Measurements from ENCODE around the gene HIC2.
"Not testable (repeated sequence)": the region's sequence is repeated elsewhere in the genome, so short reads cannot be mapped to it uniquely, and the experiment has no call there.

The HIC2 gene

GRCh38 chr22:21449531-21450319 lies 32.6 kb downstream of the HIC2 start:
- FAIRE-seq (no peak), DNase-seq (ENCODE audit: low spot score) (no peak)

- DNase-seq (ENCODE audit: low spot score) (no peak), FAIRE-seq (no peak)
Observed at GRCh38 chr22:21450320-21450831, 33.2 kb downstream of the HIC2 start.

GRCh38 chr22:21450858-21451353 lies 33.7 kb downstream of the HIC2 start:
- FAIRE-seq (no peak), DNase-seq (ENCODE audit: low spot score) (no peak)

DNA sequence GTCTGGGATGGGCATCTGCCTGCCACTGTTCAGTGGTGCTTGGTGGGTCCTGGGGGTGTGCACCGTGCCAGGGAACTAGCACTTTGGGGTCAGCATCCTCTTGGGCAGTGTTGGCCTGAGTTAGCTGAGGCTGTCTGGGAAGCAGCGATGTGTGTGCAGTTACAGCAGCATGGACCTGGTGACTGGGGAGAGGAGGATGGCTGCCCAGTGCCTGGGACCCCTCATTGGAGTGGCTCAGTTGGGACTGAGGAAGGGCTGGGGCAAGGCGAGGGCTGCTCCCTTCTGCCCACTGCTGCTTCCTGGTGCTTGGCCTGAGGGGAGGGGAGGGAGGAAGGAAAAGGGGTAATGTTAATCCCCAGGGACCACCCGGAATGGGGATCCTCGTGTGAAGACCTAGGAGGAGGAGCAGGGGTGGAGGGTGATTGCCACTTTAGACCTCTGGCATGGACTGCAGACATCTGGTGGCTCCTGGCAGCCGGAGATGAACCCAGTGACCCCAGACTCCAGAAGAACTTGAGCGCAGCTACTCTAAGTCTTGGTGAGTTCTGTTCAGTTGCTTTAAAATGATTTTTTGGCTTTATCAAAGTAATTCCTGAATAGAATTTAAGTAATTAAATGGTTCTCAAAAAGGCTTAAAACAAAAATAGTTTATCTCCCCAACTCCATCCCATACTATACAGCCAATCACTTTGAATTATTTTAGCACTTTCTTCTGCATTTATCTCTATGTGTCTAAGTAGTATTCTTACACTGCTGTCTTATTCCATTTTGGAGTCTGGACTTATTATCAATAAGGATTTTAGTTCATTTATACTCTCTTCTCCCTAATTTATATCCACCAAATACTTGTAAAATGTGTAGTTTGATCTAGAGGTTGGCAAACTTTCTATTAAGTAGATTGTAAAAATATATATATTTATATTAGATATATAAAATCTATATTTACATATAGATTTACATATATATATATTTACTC lies 34.7 kb downstream of the HIC2 start:
- no peak for FAIRE-seq
- no peak for DNase-seq (ENCODE audit: low spot score)

GRCh38 chr22:21452666-21453065 lies 35.5 kb downstream of the HIC2 start:
- not testable (repeated sequence) for DNase-seq (ENCODE audit: low spot score); FAIRE-seq

- DNase-seq (ENCODE audit: low spot score); FAIRE-seq: not testable (repeated sequence)
Observed at GRCh38 chr22:21454998-21455333, 37.8 kb downstream of the HIC2 start.

DNA sequence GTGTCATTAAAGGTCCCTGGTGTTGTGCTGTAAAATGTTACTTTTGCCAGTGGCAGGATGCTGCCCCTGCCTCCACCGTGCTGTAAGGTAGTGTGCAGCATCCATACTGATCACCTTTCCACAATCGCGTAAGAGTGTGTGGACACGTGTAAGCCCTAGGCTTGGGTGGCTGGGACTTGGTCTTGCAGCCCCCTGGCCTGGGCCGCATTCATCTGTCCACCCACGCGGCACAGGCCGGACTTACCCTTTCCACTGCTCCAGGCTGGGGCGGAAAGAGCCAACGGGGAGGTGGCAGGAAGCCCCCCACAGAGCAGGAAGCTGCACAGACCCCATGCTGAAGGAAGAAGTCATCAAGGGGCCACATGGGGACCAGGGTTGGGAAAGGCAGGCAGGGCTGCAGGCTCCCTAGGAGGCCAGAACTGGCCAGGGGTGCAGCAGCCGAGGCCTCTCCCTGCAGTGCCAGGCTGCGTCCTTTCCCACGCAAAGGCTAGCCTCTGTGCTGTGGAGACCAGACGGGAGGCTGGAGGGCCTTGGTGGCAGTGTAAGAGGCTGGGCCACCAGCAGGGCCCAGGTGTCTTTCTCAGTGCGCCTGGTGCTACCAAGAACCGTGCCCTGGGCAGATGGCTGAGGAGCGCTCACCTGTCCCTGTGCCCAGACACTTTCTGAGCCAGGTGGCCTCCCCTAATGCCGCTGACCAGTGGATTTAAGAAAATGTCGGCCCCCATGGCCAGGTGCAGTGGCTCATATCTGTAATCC lies 38.3 kb downstream of the HIC2 start:
- FAIRE-seq (no peak), DNase-seq (ENCODE audit: low spot score) (no peak)

DNA sequence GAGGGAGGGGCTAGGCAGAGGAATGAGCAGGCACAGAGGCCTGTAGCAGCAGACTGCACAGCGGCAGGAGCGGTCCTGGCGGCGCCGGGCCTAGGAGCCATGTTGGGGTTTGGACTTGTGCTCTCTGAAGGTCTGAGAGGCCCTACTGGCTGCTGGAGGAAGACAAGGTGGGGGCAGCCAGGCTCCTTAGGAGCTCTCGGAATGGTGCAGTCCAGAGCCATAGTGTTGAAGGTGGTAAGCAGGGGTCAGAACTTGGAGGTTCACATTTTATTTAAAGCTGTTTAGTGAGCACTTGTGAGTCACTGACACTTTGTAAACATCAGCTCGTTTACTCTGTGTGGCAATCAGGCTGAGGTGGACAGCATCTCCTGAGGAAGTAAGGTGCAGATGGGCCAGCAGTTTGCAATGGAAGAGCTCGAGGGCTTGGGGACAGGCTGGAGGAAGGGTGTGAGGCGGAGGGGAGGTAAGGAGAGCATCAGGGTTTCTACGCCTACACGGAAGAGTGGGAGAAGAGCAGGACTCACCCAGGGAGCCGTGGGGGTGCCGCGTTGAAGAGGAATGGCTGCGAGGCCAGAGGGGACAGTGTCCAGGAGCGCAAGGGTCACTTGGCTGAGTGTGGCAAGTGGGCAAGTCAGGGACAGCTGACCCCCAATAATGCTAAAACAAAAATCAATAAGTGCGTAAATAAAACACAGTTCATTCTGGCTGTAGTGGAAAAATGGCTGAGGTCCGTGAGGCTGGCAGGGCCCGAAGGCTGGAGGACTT lies 40.0 kb downstream of the HIC2 start:
- FAIRE-seq = no peak
- no peak for DNase-seq (ENCODE audit: low spot score)

GRCh38 chr22:21462672-21463071 lies 45.5 kb downstream of the HIC2 start:
- DNase-seq (ENCODE audit: low spot score); FAIRE-seq: not testable (repeated sequence)

GRCh38 chr22:21467337-21468193 lies 50.4 kb downstream of the HIC2 start, which contains the start of gene TMEM191C:
Gene TMEM191C (plus strand): TSS chr22:21467387. CDS start chr22:21467460, 73 bp downstream.
- not testable (repeated sequence) for DNase-seq (ENCODE audit: low spot score); FAIRE-seq

DNA sequence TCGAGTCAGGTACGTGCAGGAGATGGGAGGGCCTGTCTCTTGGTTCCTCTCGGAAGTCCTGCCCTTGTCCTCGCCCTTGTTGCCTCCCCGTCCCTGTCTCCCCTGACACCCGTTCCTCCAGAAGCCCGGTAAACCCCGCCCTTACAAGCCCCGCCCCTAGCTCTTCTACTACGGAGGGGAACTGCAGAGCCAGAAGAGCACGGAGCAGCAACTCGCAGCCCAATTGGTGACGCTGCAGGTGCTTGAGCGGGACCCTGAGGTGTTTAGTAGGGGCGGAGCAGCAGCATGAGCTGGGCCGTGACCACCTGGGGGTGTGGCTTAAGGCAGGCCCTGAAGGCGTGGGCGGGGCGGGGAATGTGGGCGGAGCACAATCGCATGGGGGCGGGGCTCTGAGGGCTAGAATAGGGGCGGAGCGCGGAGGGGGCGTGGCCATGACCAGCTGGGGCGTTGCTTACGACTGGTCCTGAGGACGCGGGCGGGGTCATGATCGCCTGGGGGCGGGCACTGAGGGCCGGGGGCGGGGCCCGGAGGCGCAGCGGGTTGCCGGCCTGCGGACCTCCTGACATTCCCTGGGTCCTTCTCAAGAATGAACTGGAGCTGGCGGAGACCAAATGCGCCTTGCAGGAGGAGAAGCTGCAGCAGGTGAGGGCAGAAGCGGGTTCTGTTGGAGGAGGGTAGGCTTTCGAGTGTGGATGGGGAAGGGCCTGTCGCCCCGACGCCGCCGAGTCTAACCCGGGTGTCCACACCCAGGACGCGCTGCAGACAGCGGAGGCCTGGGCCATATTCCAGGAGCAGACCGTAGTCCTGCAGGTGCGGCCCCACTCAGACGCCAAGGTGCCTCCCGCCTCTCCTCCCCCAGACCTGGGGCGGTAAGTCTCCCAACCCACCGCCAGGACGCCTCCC lies 51.3 kb downstream of the HIC2 start:
- DNase-seq (ENCODE audit: low spot score) = peak; percentile 63
- FAIRE-seq = not testable (repeated sequence)

- DNase-seq (ENCODE audit: low spot score); FAIRE-seq: not testable (repeated sequence)
Observed at GRCh38 chr22:21469097-21469994, 52.2 kb downstream of the HIC2 start.

DNA sequence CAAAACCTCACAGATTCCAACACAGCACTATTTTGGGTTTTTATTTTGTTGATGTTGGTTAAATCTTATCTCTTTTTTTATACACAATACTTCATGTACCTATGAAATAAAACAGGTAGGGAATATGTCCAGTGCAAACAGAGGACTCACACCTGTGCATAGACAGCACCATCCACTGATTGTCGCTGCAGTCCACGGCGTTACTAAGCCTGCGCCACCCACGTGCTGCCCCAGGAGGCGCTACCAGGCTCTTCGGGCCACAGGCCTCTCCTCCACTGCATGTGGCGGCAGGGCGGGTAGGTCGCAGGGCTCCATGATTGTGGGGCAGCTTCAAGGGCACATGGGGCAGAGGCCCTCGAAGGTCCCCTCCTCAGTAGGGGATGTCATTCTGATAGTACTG lies 55.8 kb downstream of the HIC2 start:
- not testable (repeated sequence) for FAIRE-seq

GRCh38 chr22:21473664-21474063 lies 56.5 kb downstream of the HIC2 start:
- not testable (repeated sequence) for DNase-seq (ENCODE audit: low spot score); FAIRE-seq

More for the DNA sequence above, 55.8 kb downstream of the HIC2 start:
- not testable (repeated sequence) for DNase-seq (ENCODE audit: low spot score)

DNA sequence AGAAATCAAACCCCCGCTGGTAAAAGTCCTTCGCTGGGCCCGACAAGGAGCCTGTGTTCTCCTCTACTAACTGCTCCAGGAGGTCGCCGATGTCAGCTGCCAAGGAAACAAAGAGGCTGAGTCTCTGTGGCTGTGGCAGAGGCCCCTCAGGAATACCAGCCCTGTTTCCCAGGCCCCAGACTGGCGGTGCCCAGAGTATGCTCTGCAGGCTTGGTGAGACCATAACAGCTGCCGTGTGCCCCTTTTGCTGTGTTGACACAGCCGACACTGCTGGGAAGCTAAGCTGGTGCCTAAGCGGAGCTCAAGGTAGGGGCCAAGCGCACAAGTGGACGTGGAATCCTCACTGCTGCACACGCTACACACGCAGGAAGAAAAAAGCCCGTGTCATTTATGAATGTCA lies 66.9 kb downstream of the HIC2 start:
- not testable (repeated sequence) for DNase-seq (ENCODE audit: low spot score); FAIRE-seq

DNA sequence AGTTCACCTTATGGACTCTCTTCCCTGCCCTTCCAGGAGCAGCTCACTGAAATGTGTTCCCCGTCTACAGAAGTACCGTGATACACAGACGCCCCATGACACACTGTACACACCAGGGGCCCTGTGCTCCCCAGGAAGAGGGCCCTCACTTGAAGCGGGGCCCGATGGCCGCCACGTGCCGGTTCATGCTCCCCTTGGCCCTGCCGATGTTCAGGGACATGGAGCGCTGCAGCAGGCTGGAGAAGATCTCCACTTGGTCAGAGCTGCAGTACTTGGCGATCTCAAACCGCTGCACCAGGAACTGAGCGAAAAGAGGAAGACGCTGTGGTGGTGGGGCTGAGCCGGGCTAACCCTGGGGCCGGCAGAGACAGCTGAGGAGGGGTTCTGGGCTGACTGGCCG lies 70.6 kb downstream of the HIC2 start:
- FAIRE-seq; DNase-seq (ENCODE audit: low spot score): not testable (repeated sequence)

GRCh38 chr22:21489149-21489680 lies 72.0 kb downstream of the HIC2 start:
- FAIRE-seq; DNase-seq (ENCODE audit: low spot score): not testable (repeated sequence)

Measured in RCC 7860 (cell line).